Karpas-422 (cell line): Measurements from ENCODE around the gene C18orf63. TPM values are rescaled to one million over a fixed set of nuclear protein-coding genes. Genes with fewer than 3 reads are reported as not detected.
"Not testable (repeated sequence)": the region's sequence is repeated elsewhere in the genome, so short reads cannot be mapped to it uniquely, and the experiment has no call there.

Experiments used
- DNase-seq: peaks from one replicate; pipeline ENCODE4 v3.0.0-alpha.2; 2015
- H2AFZ ChIP-seq: fragments of 200-600 bp; sonication (generic); 2 replicates; pipeline ENCODE4 v1.6.1; 2014; ENCODE audit warnings: antibody characterized with exemption, low read length, mixed read lengths
- H3K27ac ChIP-seq: fragments of 200-600 bp; sonication (generic); 2 replicates; pipeline ENCODE4 v1.5.1; 2014; ENCODE audit warnings: mild to moderate bottlenecking, low read length, moderate library complexity
- H3K27me3 ChIP-seq: fragments of 200-600 bp; sonication (generic); 2 replicates; pipeline ENCODE4 v1.6.1; 2014; ENCODE audit warnings: low read length, mixed read lengths
- H3K36me3 ChIP-seq: fragments of 200-600 bp; sonication (generic); 2 replicates; pipeline ENCODE4 v1.6.1; 2014; ENCODE audit warnings: low read length, mixed read lengths; ENCODE audit not compliant: insufficient read depth
- H3K4me1 ChIP-seq: fragments of 200-600 bp; sonication (generic); 2 replicates; pipeline ENCODE4 v1.6.1; 2014; ENCODE audit warnings: mild to moderate bottlenecking, low read length, mixed read lengths
- H3K4me2 ChIP-seq: fragments of 200-600 bp; sonication (generic); 2 replicates; pipeline ENCODE4 v1.6.1; 2014; ENCODE audit warnings: low read length, low read depth, mild to moderate bottlenecking; ENCODE audit not compliant: poor library complexity, severe bottlenecking
- H3K4me3 ChIP-seq: fragments of 200-600 bp; sonication (generic); 2 replicates; pipeline ENCODE4 v1.5.1; 2014; ENCODE audit warnings: mild to moderate bottlenecking, antibody characterized with exemption, low read length, mixed read lengths
- H3K79me2 ChIP-seq: fragments of 200-600 bp; sonication (generic); 2 replicates; pipeline ENCODE4 v1.6.1; 2014; ENCODE audit warnings: mild to moderate bottlenecking, low read length, mixed read lengths
- H3K9ac ChIP-seq: fragments of 200-600 bp; sonication (generic); 2 replicates; pipeline ENCODE4 v1.6.0; 2014; ENCODE audit warnings: low read length
- H3K9me2 ChIP-seq: fragments of 200-600 bp; sonication (generic), shearing (Covaris generic); replicated peaks from 2 replicates; pipeline ENCODE4 v1.6.0; 2014; ENCODE audit warnings: mild to moderate bottlenecking, low read length, moderate library complexity; ENCODE audit not compliant: insufficient read depth
- H3K9me3 ChIP-seq: fragments of 300-700, 200-600 bp; sonication (generic); 2 replicates; pipeline ENCODE4 v1.6.1; 2014; ENCODE audit warnings: low read length, mixed read lengths
- H4K20me1 ChIP-seq: fragments of 200-600 bp; sonication (generic); 2 replicates; pipeline ENCODE4 v1.6.1; 2014; ENCODE audit warnings: mild to moderate bottlenecking, antibody characterized with exemption, low read length, low read depth; ENCODE audit not compliant: insufficient read depth
- total RNA-seq: library from RNA; depleted of rRNA; stranded (reverse); fragments of >200 nt; shearing (Covaris generic); gene quantifications from 2 replicates; pipeline ENCODE4 v1.2.3, GENCODE V29; 2014; ENCODE audit warnings: low replicate concordance

The C18orf63 gene
- total RNA-seq, 1 experiment from 2014 or later, result not detected

- Histone ChIP-seq H3K9ac (no peak overlapping the region), H3K4me3 (no peak overlapping the region), H4K20me1 (peaks cover 24% of the 10 kb centered on the region), H3K9me2 (no peaks in the 10 kb centered on the region), H3K9me3 (no peaks in the 10 kb centered on the region), H3K27me3 (no peaks in the 10 kb centered on the region), H3K4me2 (no peak overlapping the region), H2AFZ (no peak overlapping the region), H3K36me3 (no peaks in the 10 kb centered on the region), H3K27ac (no peak overlapping the region), H3K79me2 (0 out of 2 replicates have a peak, but pooled peaks cover 3% of the 10 kb centered on the region), H3K4me1 (peaks cover 23% of the 10 kb centered on the region)
- no peak for DNase-seq
Measured at GRCh38 chr18:74289137-74289536, 26.5 kb upstream of the C18orf63 start.

- Histone ChIP-seq H3K27ac (no peak overlapping the region), H3K79me2 (0 out of 2 replicates have a peak, but pooled peaks cover 3% of the 10 kb centered on the region), H3K4me3 (no peak overlapping the region), H3K9ac (no peak overlapping the region), H3K4me1 (peaks cover 23% of the 10 kb centered on the region), H3K4me2 (no peak overlapping the region), H4K20me1 (peaks cover 16% of the 10 kb centered on the region; the same call in 1 of the 2 replicates), H3K27me3 (no peaks in the 10 kb centered on the region), H2AFZ (no peak overlapping the region), H3K9me3 (no peaks in the 10 kb centered on the region), H3K36me3 (no peaks in the 10 kb centered on the region), H3K9me2 (no peaks in the 10 kb centered on the region)
- no peak for DNase-seq
Measured at GRCh38 chr18:74290021-74290420, 25.6 kb upstream of the C18orf63 start.

- peak overlapping the region; percentile 87 for H3K4me3 ChIP-seq
- no peak overlapping the region for H3K27ac ChIP-seq
Measured at GRCh38 chr18:74290794-74291471, 24.7 kb upstream of the C18orf63 start.

DNA sequence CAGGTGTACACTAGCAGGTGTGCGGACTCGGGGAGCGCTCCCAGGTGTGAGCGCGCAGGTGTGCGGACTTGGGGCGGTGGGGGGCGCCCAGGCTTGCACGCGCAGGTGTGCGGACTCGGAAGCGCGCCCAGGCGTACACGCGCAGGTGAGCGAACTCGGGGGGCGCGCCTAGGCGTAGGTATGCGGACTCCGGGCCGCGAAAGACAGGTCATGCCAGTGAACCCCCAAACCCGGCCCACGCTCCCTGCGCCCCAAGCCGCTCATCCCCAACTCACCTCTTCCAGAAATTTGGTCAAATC is 24.2 kb upstream of the C18orf63 start:
- H3K9ac ChIP-seq, result peak overlapping the region; percentile 79
- peak overlapping the region; percentile 84 for H3K4me2 ChIP-seq
- H3K79me2 ChIP-seq, result 0 out of 2 replicates have a peak, but pooled peaks cover 3% of the 10 kb centered on the region
- no peaks in the 10 kb centered on the region for H3K36me3 ChIP-seq
- no peaks in the 10 kb centered on the region for H3K9me2 ChIP-seq
- H3K4me1 ChIP-seq, result peaks cover 23% of the 10 kb centered on the region
- no peaks in the 10 kb centered on the region for H3K9me3 ChIP-seq
- DNase-seq, result no peak
- H3K4me3 ChIP-seq, result peak overlapping the region; percentile 87
- peak overlapping the region; percentile 95 for H2AFZ ChIP-seq
- H3K27ac ChIP-seq, result no peak overlapping the region
- peaks cover 8% of the 10 kb centered on the region; the same call in 1 of the 2 replicates for H4K20me1 ChIP-seq
- no peaks in the 10 kb centered on the region for H3K27me3 ChIP-seq

More at GRCh38 chr18:74290794-74291471, 24.7 kb upstream of the C18orf63 start:
- Histone ChIP-seq H3K4me1 (peaks cover 23% of the 10 kb centered on the region), H3K9me2 (no peaks in the 10 kb centered on the region), H3K36me3 (no peaks in the 10 kb centered on the region), H3K9ac (peak overlapping the region; percentile 79), H4K20me1 (peaks cover 10% of the 10 kb centered on the region; the same call in 1 of the 2 replicates), H3K79me2 (0 out of 2 replicates have a peak, but pooled peaks cover 3% of the 10 kb centered on the region), H2AFZ (no peak overlapping the region), H3K27me3 (no peaks in the 10 kb centered on the region), H3K4me2 (peak overlapping the region; percentile 84), H3K9me3 (no peaks in the 10 kb centered on the region)
- DNase-seq, result no peak

- Histone ChIP-seq H3K9me3 (no peaks in the 10 kb centered on the region), H3K79me2 (0 out of 2 replicates have a peak, but pooled peaks cover 3% of the 10 kb centered on the region), H2AFZ (peak within 1 kb of the TSS; percentile 95), H3K27ac (no peak within 1 kb of the TSS), H3K4me3 (peak within 1 kb of the TSS; percentile 87), H3K27me3 (no peaks in the 10 kb centered on the region), H3K4me1 (peaks cover 19% of the 10 kb centered on the region), H3K4me2 (peak within 1 kb of the TSS; percentile 84), H3K36me3 (no peaks in the 10 kb centered on the region), H4K20me1 (0 out of 2 replicates have a peak, but pooled peaks cover 5% of the 10 kb centered on the region), H3K9me2 (no peaks in the 10 kb centered on the region), H3K9ac (peak within 1 kb of the TSS; percentile 79)
- DNase-seq, result peak; percentile 100
Measured at GRCh38 chr18:74291771-74292540, 23.7 kb upstream of the C18orf63 start, which contains the start of gene CYB5A. CYB5A (minus strand) TSS chr18:74291963; CDS start chr18:74291875, 88 bp downstream.

GRCh38 chr18:74292541-74292858 is 23.1 kb upstream of the C18orf63 start:
- 0 out of 2 replicates have a peak, but pooled peaks cover 3% of the 10 kb centered on the region for H3K79me2 ChIP-seq
- H3K9me3 ChIP-seq, result no peaks in the 10 kb centered on the region
- H3K27ac ChIP-seq, result no peak overlapping the region
- H2AFZ ChIP-seq, result peak overlapping the region; percentile 66
- peaks cover 16% of the 10 kb centered on the region for H3K4me1 ChIP-seq
- H3K9ac ChIP-seq, result peak overlapping the region; percentile 76
- H3K4me3 ChIP-seq, result peak overlapping the region; percentile 87
- no peaks in the 10 kb centered on the region for H3K9me2 ChIP-seq
- no peaks in the 10 kb centered on the region for H3K36me3 ChIP-seq
- no peak for DNase-seq
- H3K4me2 ChIP-seq, result peak overlapping the region; percentile 84
- H3K27me3 ChIP-seq, result no peaks in the 10 kb centered on the region
- H4K20me1 ChIP-seq, result no peaks in the 10 kb centered on the region

- H3K27ac ChIP-seq, H3K36me3 ChIP-seq, H3K4me3 ChIP-seq, H3K79me2 ChIP-seq, H3K9me3 ChIP-seq, H3K9me2 ChIP-seq, H4K20me1 ChIP-seq, DNase-seq, H3K27me3 ChIP-seq, H3K9ac ChIP-seq: not testable (repeated sequence)
- Histone ChIP-seq H3K4me2 (peak overlapping the region; percentile 84), H2AFZ (peak overlapping the region; percentile 66; the same call in 1 of the 2 replicates), H3K4me1 (peaks cover 16% of the 10 kb centered on the region)
Measured at GRCh38 chr18:74292982-74293381, 22.7 kb upstream of the C18orf63 start.

GRCh38 chr18:74294526-74294925 is 21.1 kb upstream of the C18orf63 start:
- Histone ChIP-seq H3K9me2 (no peaks in the 10 kb centered on the region), H3K9me3 (no peaks in the 10 kb centered on the region)

More at GRCh38 chr18:74294526-74294925, 21.1 kb upstream of the C18orf63 start:
- Histone ChIP-seq H3K36me3 (no peaks in the 10 kb centered on the region), H4K20me1 (no peaks in the 10 kb centered on the region), H3K4me1 (peaks cover 16% of the 10 kb centered on the region), H3K79me2 (0 out of 2 replicates have a peak, but pooled peaks cover 3% of the 10 kb centered on the region), H3K27ac (no peak overlapping the region), H2AFZ (no peak overlapping the region), H3K4me2 (no peak overlapping the region), H3K27me3 (no peaks in the 10 kb centered on the region), H3K4me3 (no peak overlapping the region), H3K9ac (no peak overlapping the region)
- DNase-seq, result no peak
